MM.1S (cell line): ENCODE data around the gene PARP12.
A peak's percentile ranks its signal among the peaks of the same experiment; 100 is the strongest.

Experiments used
- DNase-seq: peaks from one replicate; pipeline ENCODE4 v3.0.0-alpha.2; 2015
- H2AFZ ChIP-seq: fragments of 300-600 bp; sonication (generic); 2 replicates; pipeline ENCODE4 v1.6.0; 2016; ENCODE audit warnings: antibody characterized with exemption, low read length
- H3F3A ChIP-seq: fragments of 300-600 bp; sonication (generic); 2 replicates; pipeline ENCODE4 v1.6.1; 2016; ENCODE audit warnings: mild to moderate bottlenecking, antibody characterized with exemption, low read length, moderate library complexity, mixed read lengths; ENCODE audit not compliant: insufficient read depth
- H3K27ac ChIP-seq: fragments of 300-600 bp; sonication (generic); 2 replicates; pipeline ENCODE4 v1.5.1; 2016; ENCODE audit warnings: mild to moderate bottlenecking, low read length
- H3K27me3 ChIP-seq: fragments of 300-600 bp; sonication (generic); replicated peaks from 2 replicates; pipeline ENCODE4 v1.6.0; 2016; ENCODE audit warnings: low read length; ENCODE audit not compliant: insufficient read depth
- H3K36me3 ChIP-seq: fragments of 300-600 bp; sonication (generic); replicated peaks from 2 replicates; pipeline ENCODE4 v1.6.1; 2016; ENCODE audit warnings: mild to moderate bottlenecking, low read length, mixed read lengths; ENCODE audit not compliant: insufficient read depth
- H3K4me1 ChIP-seq: fragments of 300-600 bp; sonication (generic); 2 replicates; pipeline ENCODE4 v1.6.1; 2016; ENCODE audit warnings: low read length, mixed read lengths
- H3K4me2 ChIP-seq: fragments of 300-600 bp; sonication (generic); 2 replicates; pipeline ENCODE4 v1.6.0; 2016; ENCODE audit warnings: low read depth, low read length
- H3K4me3 ChIP-seq: fragments of 300-600 bp; sonication (generic); 2 replicates; pipeline ENCODE4 v1.5.1; 2016; ENCODE audit warnings: low read length, mixed read lengths
- H3K79me2 ChIP-seq: fragments of 300-600 bp; sonication (generic); 2 replicates; pipeline ENCODE4 v1.6.1; 2016; ENCODE audit warnings: mixed run types, low read length, mixed read lengths
- H3K9ac ChIP-seq: fragments of 300-600 bp; sonication (generic); 2 replicates; pipeline ENCODE4 v1.6.1; 2016; ENCODE audit warnings: low read length, mixed read lengths
- H3K9me2 ChIP-seq: fragments of 300-600 bp; sonication (generic); replicated peaks from 2 replicates; pipeline ENCODE4 v1.6.1; 2016; ENCODE audit warnings: mild to moderate bottlenecking, low read length, mixed read lengths; ENCODE audit not compliant: insufficient read depth
- H3K9me3 ChIP-seq: fragments of 300-600 bp; sonication (generic); replicated peaks from 2 replicates; pipeline ENCODE4 v1.6.1; 2016; ENCODE audit warnings: mild to moderate bottlenecking, low read length, mixed read lengths; ENCODE audit not compliant: insufficient read depth
- H4K20me1 ChIP-seq: fragments of 300-600 bp; sonication (generic); 2 replicates; pipeline ENCODE4 v1.6.1; 2016; ENCODE audit warnings: mild to moderate bottlenecking, low read length, moderate library complexity, mixed read lengths; ENCODE audit not compliant: insufficient read depth
- EZH2 ChIP-seq: fragments of 300-600 bp; sonication (generic); optimal IDR thresholded peaks from 2 replicates; pipeline ENCODE3; 2017; ENCODE audit warnings: low read depth, mild to moderate bottlenecking, antibody characterized with exemption, low read length, mixed read lengths
- EZH2phosphoT487 ChIP-seq: fragments of 300-600 bp; sonication (generic); IDR thresholded peaks from 2 replicates; pipeline ENCODE4 v1.6.1; 2018; ENCODE audit warnings: antibody characterized with exemption, low read length
- TF ChIP-seq, protein P1 (sequence below): fragments of 300-600 bp; sonication (generic); IDR thresholded peaks from 2 replicates; pipeline ENCODE4 v1.5.1; 2016; ENCODE audit warnings: antibody characterized with exemption, low read length, mixed read lengths

PARP12 gene

DNA sequence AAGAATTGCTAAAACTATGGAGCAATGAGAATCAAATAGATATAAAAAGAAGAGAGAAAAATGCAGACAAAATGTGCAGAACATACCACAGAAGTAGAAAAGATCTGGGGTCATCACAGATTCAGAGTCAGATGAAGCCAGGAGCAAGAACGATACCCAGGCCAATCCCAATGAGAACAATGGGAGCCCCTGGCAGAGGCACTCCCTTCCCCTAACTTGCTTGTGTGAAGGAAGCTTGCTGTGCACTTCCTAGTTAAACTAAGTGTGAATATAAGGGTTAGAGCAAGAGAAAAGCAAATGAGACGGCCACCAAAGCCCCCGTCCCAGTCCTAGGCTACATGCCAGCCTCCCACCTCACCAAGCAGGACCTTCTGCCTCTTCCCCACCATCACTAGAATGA is 12.7 kb downstream of the PARP12 start:
- Histone ChIP-seq H3K9ac (no peak overlapping the region), H4K20me1 (no peaks in the 10 kb centered on the region), H3K9me2 (no peaks in the 10 kb centered on the region), H3K27me3 (0 out of 2 replicates have a peak, but pooled peaks cover 6% of the 10 kb centered on the region), H3F3A (peaks cover 22% of the 10 kb centered on the region; the same call in 1 of the 2 replicates), H3K27ac (no peak overlapping the region), H3K4me2 (peak overlapping the region; percentile 32), H3K9me3 (no peaks in the 10 kb centered on the region), H2AFZ (no peak overlapping the region), H3K79me2 (no peaks in the 10 kb centered on the region), H3K4me1 (peaks cover 35% of the 10 kb centered on the region), H3K36me3 (no peaks in the 10 kb centered on the region), H3K4me3 (no peak overlapping the region)
- TF ChIP-seq, protein P1, sequence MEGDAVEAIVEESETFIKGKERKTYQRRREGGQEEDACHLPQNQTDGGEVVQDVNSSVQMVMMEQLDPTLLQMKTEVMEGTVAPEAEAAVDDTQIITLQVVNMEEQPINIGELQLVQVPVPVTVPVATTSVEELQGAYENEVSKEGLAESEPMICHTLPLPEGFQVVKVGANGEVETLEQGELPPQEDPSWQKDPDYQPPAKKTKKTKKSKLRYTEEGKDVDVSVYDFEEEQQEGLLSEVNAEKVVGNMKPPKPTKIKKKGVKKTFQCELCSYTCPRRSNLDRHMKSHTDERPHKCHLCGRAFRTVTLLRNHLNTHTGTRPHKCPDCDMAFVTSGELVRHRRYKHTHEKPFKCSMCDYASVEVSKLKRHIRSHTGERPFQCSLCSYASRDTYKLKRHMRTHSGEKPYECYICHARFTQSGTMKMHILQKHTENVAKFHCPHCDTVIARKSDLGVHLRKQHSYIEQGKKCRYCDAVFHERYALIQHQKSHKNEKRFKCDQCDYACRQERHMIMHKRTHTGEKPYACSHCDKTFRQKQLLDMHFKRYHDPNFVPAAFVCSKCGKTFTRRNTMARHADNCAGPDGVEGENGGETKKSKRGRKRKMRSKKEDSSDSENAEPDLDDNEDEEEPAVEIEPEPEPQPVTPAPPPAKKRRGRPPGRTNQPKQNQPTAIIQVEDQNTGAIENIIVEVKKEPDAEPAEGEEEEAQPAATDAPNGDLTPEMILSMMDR, result no peak
- no peak for TF ChIP-seq EZH2phosphoT487
- TF ChIP-seq EZH2, result no peak
- DNase-seq, result no peak

DNA sequence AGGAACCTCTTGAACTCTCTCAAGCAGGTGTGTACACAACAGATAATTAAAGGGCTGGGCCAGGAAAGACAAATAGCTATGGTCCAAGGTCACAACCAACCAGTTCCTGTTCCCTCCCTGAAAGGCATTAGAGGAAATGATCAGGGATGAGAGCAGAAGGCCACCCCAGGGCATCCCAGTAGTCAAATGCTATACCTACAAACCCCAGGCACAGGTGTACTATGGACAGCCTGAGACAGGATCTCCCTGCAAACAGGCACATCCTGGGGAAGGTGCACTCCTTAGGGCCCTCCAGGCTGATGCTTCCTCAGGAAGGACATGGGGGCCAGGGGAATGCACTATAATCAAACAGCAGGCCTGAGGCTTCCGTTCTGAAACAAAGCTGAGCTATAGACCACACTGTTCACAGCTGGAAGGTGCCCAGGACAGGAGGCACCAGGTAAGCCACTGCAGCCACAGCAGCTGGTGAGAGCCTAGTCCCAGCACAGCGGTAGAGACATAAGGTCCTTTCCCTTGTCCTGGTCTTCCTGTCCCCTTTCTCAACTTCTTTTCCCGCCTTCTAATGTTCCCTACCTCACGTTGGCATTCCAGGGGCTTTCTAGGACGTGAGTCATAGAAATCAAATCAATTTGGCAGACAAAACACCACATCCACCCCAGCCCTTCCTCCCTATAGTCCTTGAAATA is 13.3 kb downstream of the PARP12 start:
- peaks cover 30% of the 10 kb centered on the region for H3K4me1 ChIP-seq
- H3K36me3 ChIP-seq, result no peaks in the 10 kb centered on the region
- no peaks in the 10 kb centered on the region for H4K20me1 ChIP-seq
- 0 out of 2 replicates have a peak, but pooled peaks cover 6% of the 10 kb centered on the region for H3K27me3 ChIP-seq
- DNase-seq, result peak; percentile 76
- no peak overlapping the region for H3K4me3 ChIP-seq
- H3K9ac ChIP-seq, result no peak overlapping the region
- H2AFZ ChIP-seq, result no peak overlapping the region
- H3K4me2 ChIP-seq, result peak overlapping the region; percentile 32
- no peaks in the 10 kb centered on the region for H3K9me3 ChIP-seq
- TF ChIP-seq, protein P1, result no peak
- TF ChIP-seq EZH2phosphoT487 (no peak), EZH2 (no peak)
- no peaks in the 10 kb centered on the region for H3K79me2 ChIP-seq
- no peaks in the 10 kb centered on the region for H3K9me2 ChIP-seq
- H3F3A ChIP-seq, result peaks cover 22% of the 10 kb centered on the region; the same call in 1 of the 2 replicates
- H3K27ac ChIP-seq, result peak overlapping the region; percentile 5; the same call in 1 of the 2 replicates

DNA sequence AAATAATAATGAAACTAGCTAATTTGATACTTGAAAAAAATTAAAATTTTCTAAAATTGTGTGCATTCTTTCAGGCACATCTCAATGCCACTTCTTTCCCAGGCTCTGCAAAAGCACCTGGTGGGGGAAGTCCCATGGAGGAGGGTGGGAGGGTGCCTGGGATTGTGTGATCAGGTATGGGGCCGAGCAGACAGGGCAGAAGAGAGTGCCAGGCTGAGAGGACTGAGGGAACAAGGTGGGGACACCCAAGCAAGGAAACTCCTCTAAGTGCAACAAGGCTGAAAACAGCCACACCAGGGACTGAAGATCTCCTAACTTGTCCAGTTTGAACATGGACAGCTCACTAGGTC is 13.8 kb downstream of the PARP12 start:
- 0 out of 2 replicates have a peak, but pooled peaks cover 6% of the 10 kb centered on the region for H3K27me3 ChIP-seq
- no peak overlapping the region for H2AFZ ChIP-seq
- H3K27ac ChIP-seq, result peak overlapping the region; percentile 5; the same call in 1 of the 2 replicates
- H3K9me3 ChIP-seq, result no peaks in the 10 kb centered on the region
- no peaks in the 10 kb centered on the region for H4K20me1 ChIP-seq
- H3F3A ChIP-seq, result peaks cover 17% of the 10 kb centered on the region; the same call in 1 of the 2 replicates
- no peaks in the 10 kb centered on the region for H3K9me2 ChIP-seq
- no peak for DNase-seq
- H3K4me1 ChIP-seq, result peaks cover 25% of the 10 kb centered on the region
- H3K4me2 ChIP-seq, result peak overlapping the region; percentile 32; the same call in 1 of the 2 replicates
- H3K9ac ChIP-seq, result no peak overlapping the region
- TF ChIP-seq EZH2phosphoT487 (no peak), EZH2 (no peak)
- TF ChIP-seq, protein P1, result no peak
- no peak overlapping the region for H3K4me3 ChIP-seq
- no peaks in the 10 kb centered on the region for H3K79me2 ChIP-seq
- no peaks in the 10 kb centered on the region for H3K36me3 ChIP-seq
